SK-N-MC (cell line): Measurements from ENCODE around the gene DUOX2.

Experiments used
- DNase-seq: peaks from one replicate; pipeline ENCODE4 v3.0.0-alpha.2; 2011; ENCODE audit warnings: low read depth, low spot score
- H3K27ac ChIP-seq: fragments of 200-600 bp; sonication (generic); 2 replicates; pipeline ENCODE4 v1.5.1; 2016; ENCODE audit warnings: mixed run types
- H3K36me3 ChIP-seq: fragments of 200-600 bp; sonication (generic); 2 replicates; pipeline ENCODE4 v1.6.1; 2017; ENCODE audit warnings: antibody characterized with exemption, low read length, mixed read lengths; ENCODE audit not compliant: insufficient read depth
- H3K4me3 ChIP-seq: fragments of 200-600 bp; sonication (generic); 2 replicates; pipeline ENCODE4 v1.5.1; 2016
- H3K9ac ChIP-seq: fragments of 200-600 bp; sonication (generic); 2 replicates; pipeline ENCODE4 v1.8.0; 2017; ENCODE audit warnings: mixed run types, mixed read lengths; ENCODE audit not compliant: insufficient read length
- H3K9me3 ChIP-seq: fragments of 200-600 bp; sonication (generic); 2 replicates; pipeline ENCODE4 v1.6.1; 2017; ENCODE audit warnings: low read depth, mild to moderate bottlenecking, antibody characterized with exemption, low read length, moderate library complexity, mixed read lengths
- EZH2 ChIP-seq: fragments of 200-600 bp; sonication (generic); IDR thresholded peaks from one replicate; pipeline ENCODE4 v1.6.1; 2017; ENCODE audit warnings: antibody characterized with exemption
- FOXP2 ChIP-seq: optimal IDR thresholded peaks from 2 replicates; pipeline ENCODE3; 2011; ENCODE audit warnings: mild to moderate bottlenecking, moderate library complexity; ENCODE audit not compliant: insufficient read depth; ENCODE audit errors: extremely low read length, control extremely low read depth
- POLR2AphosphoS5 ChIP-seq: IDR thresholded peaks from 2 replicates; pipeline ENCODE4 v1.6.1; 2012; ENCODE audit warnings: mild to moderate bottlenecking, low read depth, low read length, borderline replicate concordance

The DUOX2 gene

DNA sequence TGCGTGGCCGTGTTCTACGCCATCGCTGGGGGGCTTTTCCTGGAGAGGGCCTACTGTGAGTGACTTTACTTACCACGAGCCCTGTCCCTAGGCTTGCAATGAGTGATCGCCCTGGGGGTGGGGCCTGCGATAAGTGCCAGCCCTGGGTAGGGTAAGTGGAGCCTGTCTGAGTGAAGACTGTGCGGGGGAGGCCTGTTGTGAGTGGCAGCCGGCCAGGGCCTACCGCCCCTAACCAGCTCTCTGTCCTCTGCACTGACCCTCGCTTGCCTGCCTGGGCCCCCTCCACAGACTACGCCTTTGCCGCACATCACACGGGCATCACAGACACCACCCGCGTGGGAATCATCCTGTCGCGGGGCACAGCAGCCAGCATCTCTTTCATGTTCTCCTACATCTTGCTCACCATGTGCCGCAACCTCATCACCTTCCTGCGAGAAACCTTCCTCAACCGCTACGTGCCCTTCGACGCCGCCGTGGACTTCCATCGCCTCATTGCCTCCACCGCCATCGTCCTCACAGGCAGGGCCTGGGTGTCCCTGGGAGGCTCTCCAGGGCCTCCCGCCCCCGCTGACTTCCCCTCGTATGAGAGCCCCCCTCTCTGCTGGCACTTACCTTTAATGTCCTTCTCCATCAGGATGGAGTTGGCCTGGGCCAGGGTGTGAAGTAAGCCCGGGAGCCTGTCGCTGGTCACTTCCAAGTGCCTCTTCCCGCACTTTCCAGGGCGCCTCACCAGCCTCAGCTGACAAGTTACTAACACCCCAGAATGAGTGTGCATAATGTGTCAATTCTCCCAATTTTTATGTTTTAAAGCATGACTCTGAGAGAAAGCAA is 38.2 kb upstream of the DUOX2 start:
- Histone ChIP-seq H3K36me3 (no peaks in the 10 kb centered on the region), H3K9ac (no peak overlapping the region), H3K27ac (no peak overlapping the region), H3K4me3 (no peak overlapping the region), H3K9me3 (no peaks in the 10 kb centered on the region)
- no peak for TF ChIP-seq EZH2
- no peak for TF ChIP-seq POLR2AphosphoS5
- TF ChIP-seq FOXP2: no peak
- DNase-seq: no peak

DNA sequence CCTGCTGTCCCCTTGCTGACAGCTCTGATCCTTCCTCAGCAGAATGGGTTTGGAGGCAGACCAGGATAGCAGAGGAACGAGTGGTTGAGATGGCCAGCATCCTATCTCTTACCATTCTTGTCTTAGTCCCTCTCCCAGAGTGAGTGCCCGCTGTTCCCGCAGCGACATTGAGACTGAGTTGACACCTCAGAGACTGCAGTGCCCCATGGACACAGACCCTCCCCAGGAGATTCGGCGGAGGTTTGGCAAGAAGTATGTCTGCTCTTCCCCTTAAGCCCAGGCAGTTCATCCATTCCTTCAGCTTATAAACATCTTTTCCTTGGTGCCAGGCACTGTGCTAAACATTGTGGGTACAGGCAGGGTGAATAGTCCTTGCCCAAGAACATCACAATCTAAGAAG is 37.0 kb upstream of the DUOX2 start:
- H3K9ac ChIP-seq: no peak overlapping the region
- H3K4me3 ChIP-seq: no peak overlapping the region
- no peaks in the 10 kb centered on the region for H3K36me3 ChIP-seq
- no peak overlapping the region for H3K27ac ChIP-seq
- H3K9me3 ChIP-seq: no peaks in the 10 kb centered on the region
- DNase-seq: no peak
- TF ChIP-seq FOXP2: no peak
- TF ChIP-seq POLR2AphosphoS5: no peak
- no peak for TF ChIP-seq EZH2

DNA sequence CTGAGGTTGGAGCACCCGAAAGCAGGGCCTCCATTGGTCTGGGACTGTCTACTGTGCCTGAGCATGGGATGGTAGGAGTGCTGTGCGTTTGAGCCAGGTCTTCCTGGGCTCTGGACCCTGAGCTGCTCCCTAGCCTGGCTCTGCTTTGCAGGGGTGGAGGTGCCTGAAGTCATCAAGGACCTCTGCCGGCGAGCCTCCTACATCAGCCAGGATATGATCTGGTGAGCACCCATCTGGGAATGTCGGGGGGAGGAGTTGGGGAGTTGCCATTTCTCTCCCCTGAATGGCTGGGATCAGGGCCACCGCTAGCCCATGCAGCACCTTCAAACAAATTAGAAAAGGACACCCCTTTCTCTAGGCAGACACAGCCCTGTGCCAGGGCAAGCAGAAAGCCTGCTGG is 36.5 kb upstream of the DUOX2 start:
- no peak overlapping the region for H3K9ac ChIP-seq
- DNase-seq: no peak
- no peak overlapping the region for H3K27ac ChIP-seq
- no peak for TF ChIP-seq EZH2
- no peak for TF ChIP-seq FOXP2
- TF ChIP-seq POLR2AphosphoS5: no peak
- no peak overlapping the region for H3K4me3 ChIP-seq
- H3K9me3 ChIP-seq: no peaks in the 10 kb centered on the region
- no peaks in the 10 kb centered on the region for H3K36me3 ChIP-seq

DNA sequence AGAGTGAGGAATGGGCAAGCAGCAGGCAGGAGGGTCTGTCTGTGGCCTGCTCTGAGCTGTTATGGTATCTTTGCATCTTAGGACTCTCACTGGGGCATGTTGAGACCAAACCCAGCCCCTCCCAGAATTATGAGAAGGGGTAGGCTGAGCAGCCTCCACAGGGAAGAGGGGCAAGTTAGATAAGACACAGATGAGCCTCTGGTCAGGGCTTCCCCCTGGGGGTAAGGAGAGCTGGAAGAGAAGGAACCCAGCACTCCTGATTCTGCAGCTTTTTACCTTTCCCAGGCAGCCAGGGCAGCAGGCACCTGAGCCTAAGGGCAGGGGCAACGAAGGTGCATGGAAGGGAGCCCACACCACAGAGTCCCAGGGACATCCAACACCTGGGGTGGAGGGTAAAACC is 35.1 kb upstream of the DUOX2 start:
- TF ChIP-seq FOXP2 (no peak), EZH2 (no peak), POLR2AphosphoS5 (no peak)
- Histone ChIP-seq H3K9me3 (no peaks in the 10 kb centered on the region), H3K9ac (no peak overlapping the region), H3K4me3 (no peak overlapping the region), H3K36me3 (no peaks in the 10 kb centered on the region), H3K27ac (no peak overlapping the region)
- DNase-seq: no peak

DNA sequence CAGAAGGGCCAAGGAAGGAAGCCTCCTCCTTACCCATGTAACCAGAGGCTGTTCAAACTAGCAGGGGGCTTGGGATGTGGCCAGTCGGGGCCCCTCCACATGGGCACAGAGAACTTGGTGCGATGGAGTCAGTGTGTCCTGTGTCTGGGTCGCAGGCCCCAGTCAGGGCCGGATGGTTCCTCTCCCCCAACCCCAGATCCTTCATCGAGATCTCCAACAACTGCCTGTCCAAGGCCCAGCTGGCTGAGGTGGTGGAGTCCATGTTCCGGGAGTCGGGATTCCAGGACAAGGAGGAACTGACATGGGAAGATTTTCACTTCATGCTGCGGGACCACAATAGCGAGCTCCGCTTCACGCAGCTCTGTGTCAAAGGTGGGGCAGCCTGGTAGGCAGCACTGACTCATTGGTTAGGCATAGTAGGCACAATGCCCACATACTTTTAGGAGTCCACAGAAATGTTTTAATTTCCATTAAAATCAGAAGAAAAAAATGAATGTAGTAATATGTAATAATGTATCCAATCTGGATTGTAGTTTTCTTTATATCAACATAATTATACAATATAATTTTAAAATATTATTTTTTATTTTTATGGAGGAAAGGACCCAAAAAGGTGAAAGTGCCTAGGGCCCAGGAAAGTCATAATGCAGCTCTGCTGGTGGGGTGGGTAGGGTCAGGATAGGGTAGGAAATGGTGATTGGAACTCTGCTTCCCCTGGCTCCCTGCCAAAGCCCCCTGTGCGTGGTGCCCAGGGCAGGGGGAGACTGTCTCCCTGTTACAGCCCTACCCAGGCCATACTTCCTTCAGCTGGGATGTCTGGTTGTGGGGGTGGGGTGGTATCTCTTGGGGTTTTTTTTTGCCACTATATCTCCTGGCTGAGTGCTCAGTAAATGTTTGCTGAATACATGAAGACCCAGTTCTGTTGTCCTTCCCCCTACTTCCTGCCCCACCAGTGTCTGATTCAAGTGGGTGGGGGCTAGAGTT is 34.4 kb upstream of the DUOX2 start:
- Histone ChIP-seq H3K9ac (no peak overlapping the region), H3K36me3 (no peaks in the 10 kb centered on the region), H3K4me3 (no peak overlapping the region), H3K9me3 (no peaks in the 10 kb centered on the region), H3K27ac (no peak overlapping the region)
- TF ChIP-seq FOXP2: no peak
- no peak for TF ChIP-seq POLR2AphosphoS5
- no peak for DNase-seq

DNA sequence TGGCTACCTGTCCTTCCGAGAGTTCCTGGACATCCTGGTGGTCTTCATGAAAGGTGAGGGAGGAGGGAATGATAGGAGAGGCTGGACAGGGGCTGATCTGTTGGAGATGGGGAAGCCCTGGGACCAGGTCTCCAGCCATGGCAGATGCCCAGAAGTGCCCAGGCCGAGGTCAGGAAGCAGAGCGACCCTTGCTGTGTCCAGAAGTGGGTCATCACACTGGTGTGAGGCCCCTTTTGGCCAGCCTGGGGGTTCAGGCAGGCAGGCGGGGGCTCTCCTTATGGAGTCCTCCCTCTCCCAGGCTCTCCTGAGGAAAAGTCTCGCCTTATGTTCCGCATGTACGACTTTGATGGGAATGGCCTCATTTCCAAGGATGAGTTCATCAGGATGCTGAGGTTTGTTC is 33.6 kb upstream of the DUOX2 start:
- TF ChIP-seq POLR2AphosphoS5 (no peak), EZH2 (no peak), FOXP2 (no peak)
- H3K27ac ChIP-seq: no peak overlapping the region
- no peak overlapping the region for H3K9ac ChIP-seq
- no peak overlapping the region for H3K4me3 ChIP-seq
- no peaks in the 10 kb centered on the region for H3K9me3 ChIP-seq
- no peak for DNase-seq
- H3K36me3 ChIP-seq: no peaks in the 10 kb centered on the region

DNA sequence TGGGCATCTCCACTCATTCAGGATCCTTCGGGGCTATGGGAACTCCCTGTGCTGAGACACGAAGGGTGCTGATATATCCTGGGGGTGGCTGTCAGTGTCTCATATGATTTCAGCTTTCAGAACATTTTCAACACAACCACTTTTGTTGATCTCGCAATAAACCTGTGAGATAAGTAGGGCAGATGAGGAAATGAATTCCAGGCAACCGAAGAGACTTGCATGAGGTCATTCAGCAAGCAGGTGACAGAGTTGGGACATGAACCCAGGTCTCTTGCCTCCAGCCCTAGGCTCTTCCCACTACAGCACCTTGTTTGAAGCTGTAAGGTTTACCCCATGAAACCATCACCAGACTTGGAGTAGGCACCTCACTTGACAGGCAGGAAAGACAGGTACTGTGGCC is 32.4 kb upstream of the DUOX2 start:
- TF ChIP-seq EZH2: no peak
- TF ChIP-seq FOXP2: no peak
- TF ChIP-seq POLR2AphosphoS5: no peak
- Histone ChIP-seq H3K9ac (no peak overlapping the region), H3K27ac (no peak overlapping the region), H3K9me3 (no peaks in the 10 kb centered on the region), H3K36me3 (no peaks in the 10 kb centered on the region), H3K4me3 (no peak overlapping the region)
- DNase-seq: no peak

DNA sequence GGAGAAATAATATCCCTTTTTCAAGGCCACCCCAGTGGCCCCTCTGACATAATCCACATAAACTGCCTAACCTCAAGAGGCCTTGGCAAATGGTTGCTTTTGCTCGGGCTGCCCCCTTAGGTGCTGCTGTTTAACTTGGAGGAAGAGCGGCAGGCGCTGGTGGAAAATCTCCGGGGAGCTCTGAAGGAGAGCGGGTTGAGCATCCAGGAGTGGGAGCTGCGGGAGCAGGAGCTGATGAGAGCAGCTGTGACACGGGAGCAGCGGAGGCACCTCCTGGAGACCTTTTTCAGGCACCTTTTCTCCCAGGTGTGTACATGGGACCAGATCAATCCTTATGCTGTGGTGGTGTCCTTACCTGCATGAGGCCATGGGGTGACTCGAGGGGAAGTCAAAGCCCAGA is 30.8 kb upstream of the DUOX2 start:
- H3K36me3 ChIP-seq: no peaks in the 10 kb centered on the region
- no peak for DNase-seq
- no peak overlapping the region for H3K9ac ChIP-seq
- H3K4me3 ChIP-seq: no peak overlapping the region
- H3K9me3 ChIP-seq: no peaks in the 10 kb centered on the region
- H3K27ac ChIP-seq: no peak overlapping the region
- TF ChIP-seq EZH2 (no peak), FOXP2 (no peak), POLR2AphosphoS5 (no peak)
